Osteoblast (primary cell): ENCODE measurements around the gene STRBP. TPM values are rescaled to one million over a fixed set of nuclear protein-coding genes. Genes with fewer than 3 reads are reported as not detected.

Experiments
- DNase-seq: peaks from one replicate; pipeline ENCODE4 v3.0.0; 2011; ENCODE audit warnings: low spot score, mixed read lengths; ENCODE audit not compliant: insufficient read length; ENCODE audit errors: missing footprints
- H2AFZ ChIP-seq: 2 replicates; pipeline ENCODE4 v1.6.0; 2011; ENCODE audit warnings: mild to moderate bottlenecking, low read length
- H3K27ac ChIP-seq: 2 replicates; pipeline ENCODE4 v1.5.1; 2011; ENCODE audit warnings: mild to moderate bottlenecking, low read depth, low read length, moderate library complexity
- H3K27me3 ChIP-seq: 2 replicates; pipeline ENCODE4 v1.6.0; 2012; ENCODE audit warnings: mild to moderate bottlenecking, control low read depth, inconsistent platforms, low read length, moderate library complexity; ENCODE audit not compliant: insufficient read depth
- H3K36me3 ChIP-seq: 2 replicates; pipeline ENCODE4 v1.5.1; 2011; ENCODE audit warnings: mild to moderate bottlenecking, low read length, control low read depth, moderate library complexity; ENCODE audit not compliant: insufficient read depth
- H3K4me1 ChIP-seq: 2 replicates; pipeline ENCODE4 v1.5.1; 2011; ENCODE audit warnings: mild to moderate bottlenecking, low read length, control low read depth, moderate library complexity; ENCODE audit not compliant: insufficient read depth
- H3K4me2 ChIP-seq: 2 replicates; pipeline ENCODE4 v1.6.0; 2011; ENCODE audit warnings: mild to moderate bottlenecking, low read length; ENCODE audit not compliant: insufficient read depth
- H3K4me3 ChIP-seq: fragments of 200-600 bp; sonication (generic); 3 replicates; pipeline ENCODE4 v1.5.1; 2012; ENCODE audit warnings: mild to moderate bottlenecking, low read length, inconsistent platforms; ENCODE audit not compliant: insufficient read depth
- H3K79me2 ChIP-seq: 2 replicates; pipeline ENCODE4 v1.6.0; 2012; ENCODE audit warnings: mild to moderate bottlenecking, low read length, control low read depth, inconsistent platforms; ENCODE audit not compliant: insufficient read depth
- H3K9me3 ChIP-seq: 2 replicates; pipeline ENCODE4 v1.5.1; 2011; ENCODE audit warnings: low read depth, low read length, control low read depth
- H4K20me1 ChIP-seq: 2 replicates; pipeline ENCODE4 v1.6.0; 2012; ENCODE audit warnings: mild to moderate bottlenecking, low read length, control low read depth; ENCODE audit not compliant: insufficient read depth
- total RNA-seq: library from RNA; depleted of rRNA; stranded (reverse); fragments of >200 nt; gene quantifications from 2 replicates; pipeline ENCODE4 v1.2.3, GENCODE V29; 2012
- TF ChIP-seq, protein P1 (sequence below): IDR thresholded peaks from 2 replicates; pipeline ENCODE4 v1.5.1; 2011; ENCODE audit warnings: mild to moderate bottlenecking, low read depth, low read length, moderate library complexity; ENCODE audit errors: extremely low read depth

The STRBP gene
- total RNA-seq, 1 donor: 2.9 TPM

- H3K27ac ChIP-seq: no peak overlapping the region
- no peak for DNase-seq
These were observed 6.0 kb downstream of the STRBP start for GRCh38 chr9:123262338-123262737.

GRCh38 chr9:123261006-123261677 is 7.2 kb downstream of the STRBP start:
- H3K27me3 ChIP-seq: peaks cover 33% of the 10 kb centered on the region
- no peak overlapping the region for H2AFZ ChIP-seq
- no peaks in the 10 kb centered on the region for H3K79me2 ChIP-seq
- H3K4me3 ChIP-seq: no peak overlapping the region
- H4K20me1 ChIP-seq: no peaks in the 10 kb centered on the region
- no peaks in the 10 kb centered on the region for H3K4me1 ChIP-seq
- H3K27ac ChIP-seq: no peak overlapping the region
- H3K36me3 ChIP-seq: no peaks in the 10 kb centered on the region
- H3K9me3 ChIP-seq: no peaks in the 10 kb centered on the region
- TF ChIP-seq, protein P1, sequence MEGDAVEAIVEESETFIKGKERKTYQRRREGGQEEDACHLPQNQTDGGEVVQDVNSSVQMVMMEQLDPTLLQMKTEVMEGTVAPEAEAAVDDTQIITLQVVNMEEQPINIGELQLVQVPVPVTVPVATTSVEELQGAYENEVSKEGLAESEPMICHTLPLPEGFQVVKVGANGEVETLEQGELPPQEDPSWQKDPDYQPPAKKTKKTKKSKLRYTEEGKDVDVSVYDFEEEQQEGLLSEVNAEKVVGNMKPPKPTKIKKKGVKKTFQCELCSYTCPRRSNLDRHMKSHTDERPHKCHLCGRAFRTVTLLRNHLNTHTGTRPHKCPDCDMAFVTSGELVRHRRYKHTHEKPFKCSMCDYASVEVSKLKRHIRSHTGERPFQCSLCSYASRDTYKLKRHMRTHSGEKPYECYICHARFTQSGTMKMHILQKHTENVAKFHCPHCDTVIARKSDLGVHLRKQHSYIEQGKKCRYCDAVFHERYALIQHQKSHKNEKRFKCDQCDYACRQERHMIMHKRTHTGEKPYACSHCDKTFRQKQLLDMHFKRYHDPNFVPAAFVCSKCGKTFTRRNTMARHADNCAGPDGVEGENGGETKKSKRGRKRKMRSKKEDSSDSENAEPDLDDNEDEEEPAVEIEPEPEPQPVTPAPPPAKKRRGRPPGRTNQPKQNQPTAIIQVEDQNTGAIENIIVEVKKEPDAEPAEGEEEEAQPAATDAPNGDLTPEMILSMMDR: no peak
- H3K4me2 ChIP-seq: no peak overlapping the region
- DNase-seq: no peak

More at GRCh38 chr9:123262338-123262737, 6.0 kb downstream of the STRBP start:
- Histone ChIP-seq H3K79me2 (no peaks in the 10 kb centered on the region), H3K27me3 (peaks cover 45% of the 10 kb centered on the region), H3K36me3 (no peaks in the 10 kb centered on the region), H4K20me1 (no peaks in the 10 kb centered on the region), H2AFZ (no peak overlapping the region), H3K4me3 (no peak overlapping the region), H3K9me3 (no peaks in the 10 kb centered on the region), H3K4me1 (no peaks in the 10 kb centered on the region), H3K4me2 (no peak overlapping the region)
- TF ChIP-seq, protein P1: no peak

- no peaks in the 10 kb centered on the region for H3K36me3 ChIP-seq
- H3K4me3 ChIP-seq: no peak overlapping the region
- TF ChIP-seq, protein P1: no peak
- H3K4me2 ChIP-seq: no peak overlapping the region
- no peaks in the 10 kb centered on the region for H3K4me1 ChIP-seq
- H3K27ac ChIP-seq: no peak overlapping the region
- peaks cover 27% of the 10 kb centered on the region for H3K27me3 ChIP-seq
- no peaks in the 10 kb centered on the region for H3K9me3 ChIP-seq
- H4K20me1 ChIP-seq: no peaks in the 10 kb centered on the region
- no peaks in the 10 kb centered on the region for H3K79me2 ChIP-seq
- no peak for DNase-seq
- H2AFZ ChIP-seq: no peak overlapping the region
These were observed 8.0 kb downstream of the STRBP start for GRCh38 chr9:123260340-123260739.

DNA sequence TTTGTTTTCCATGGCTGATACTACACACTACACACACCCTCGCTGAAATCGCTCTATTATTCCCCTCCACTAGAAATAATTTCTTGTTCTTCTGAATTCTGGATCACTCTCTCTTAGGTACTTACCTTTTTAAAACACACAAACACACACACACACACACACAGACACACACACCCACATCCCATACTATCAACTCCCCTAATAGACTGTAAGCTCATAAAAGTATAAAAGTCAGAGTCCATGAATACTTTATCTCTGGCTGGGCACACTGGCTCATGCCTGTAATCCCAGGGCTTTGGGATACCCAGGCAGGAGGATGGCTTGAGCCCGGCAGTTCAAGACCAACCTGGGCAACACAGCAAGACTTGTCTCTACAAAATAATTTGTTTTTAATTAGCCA is 11.1 kb downstream of the STRBP start:
- TF ChIP-seq, protein P1: no peak
- peaks cover 16% of the 10 kb centered on the region for H3K27me3 ChIP-seq
- no peak overlapping the region for H2AFZ ChIP-seq
- DNase-seq: no peak
- H3K27ac ChIP-seq: no peak overlapping the region
- H3K4me3 ChIP-seq: no peak overlapping the region
- H3K36me3 ChIP-seq: no peaks in the 10 kb centered on the region
- no peaks in the 10 kb centered on the region for H3K79me2 ChIP-seq
- H3K4me1 ChIP-seq: no peaks in the 10 kb centered on the region
- no peaks in the 10 kb centered on the region for H3K9me3 ChIP-seq
- no peaks in the 10 kb centered on the region for H4K20me1 ChIP-seq
- H3K4me2 ChIP-seq: no peak overlapping the region
